Trophoblast cell (in vitro differentiated cells and primary cell): ENCODE measurements around the gene OR5B12.

Experiments
- DNase-seq, 2 donors: peaks; one replicate each; pipeline ENCODE4 v3.0.0-alpha.2; 2016
- H2AFZ ChIP-seq: 2 replicates; pipeline ENCODE4 v1.6.1; 2013; ENCODE audit warnings: low read length, moderate library complexity, mild to moderate bottlenecking; ENCODE audit not compliant: insufficient read depth, poor library complexity
- H2AK5ac ChIP-seq: 2 replicates; pipeline ENCODE4 v1.6.1; 2013; ENCODE audit warnings: mild to moderate bottlenecking, low read length
- H2BK120ac ChIP-seq: 2 replicates; pipeline ENCODE4 v1.6.1; 2013; ENCODE audit warnings: low read length, mild to moderate bottlenecking, moderate library complexity; ENCODE audit not compliant: insufficient read depth, poor library complexity
- H2BK12ac ChIP-seq: 2 replicates; pipeline ENCODE4 v1.6.1; 2013; ENCODE audit warnings: mild to moderate bottlenecking, low read length, moderate library complexity
- H2BK5ac ChIP-seq: 2 replicates; pipeline ENCODE4 v1.6.1; 2013; ENCODE audit warnings: low read length, low read depth, moderate library complexity, mild to moderate bottlenecking; ENCODE audit not compliant: poor library complexity
- H3K14ac ChIP-seq: 2 replicates; pipeline ENCODE4 v1.6.1; 2013; ENCODE audit warnings: mild to moderate bottlenecking, low read length
- H3K18ac ChIP-seq: 2 replicates; pipeline ENCODE4 v1.6.1; 2013; ENCODE audit warnings: mild to moderate bottlenecking, low read length
- H3K23ac ChIP-seq: 2 replicates; pipeline ENCODE4 v1.6.1; 2013; ENCODE audit warnings: low read length
- H3K27ac ChIP-seq: 2 replicates; pipeline ENCODE4 v1.5.1; 2013; ENCODE audit warnings: low read depth, mild to moderate bottlenecking, inconsistent platforms, low read length, moderate library complexity
- H3K27me3 ChIP-seq: 2 replicates; pipeline ENCODE4 v1.6.1; 2013; ENCODE audit warnings: inconsistent platforms, mild to moderate bottlenecking, low read length, moderate library complexity; ENCODE audit not compliant: insufficient read depth
- H3K36me3 ChIP-seq, 2 experiments: 1 replicate in 1 of 2; 2 replicates in 1 of 2; pipeline ENCODE4 v1.6.1; 2013; ENCODE audit warnings: low read length in 2 of 2, mild to moderate bottlenecking in 2 of 2, moderate library complexity in 1 of 2; ENCODE audit not compliant: insufficient read depth in 2 of 2, control insufficient read depth in 1 of 2
- H3K4ac ChIP-seq: 2 replicates; pipeline ENCODE4 v1.6.1; 2013; ENCODE audit warnings: low read depth, mild to moderate bottlenecking, low read length, moderate library complexity
- H3K4me1 ChIP-seq, 2 experiments: 1 replicate in 1 of 2; 2 replicates in 1 of 2; pipeline ENCODE4 v1.6.1; 2013; ENCODE audit warnings: low read length in 2 of 2, mild to moderate bottlenecking in 2 of 2, moderate library complexity in 1 of 2; ENCODE audit not compliant: insufficient read depth in 2 of 2, control insufficient read depth in 1 of 2
- H3K4me2 ChIP-seq: 2 replicates; pipeline ENCODE4 v1.6.1; 2013; ENCODE audit warnings: inconsistent platforms, mild to moderate bottlenecking, low read length, moderate library complexity
- H3K4me3 ChIP-seq: 2 replicates; pipeline ENCODE4 v1.5.1; 2013; ENCODE audit warnings: mild to moderate bottlenecking, low read depth, low read length, inconsistent platforms
- H3K79me1 ChIP-seq: one replicate; pipeline ENCODE4 v1.6.1; 2013; ENCODE audit warnings: low read length
- H3K79me2 ChIP-seq: 2 replicates; pipeline ENCODE4 v1.6.1; 2013; ENCODE audit warnings: low read length, mild to moderate bottlenecking; ENCODE audit not compliant: control insufficient read depth, insufficient read depth, poor library complexity
- H3K9ac ChIP-seq: 2 replicates; pipeline ENCODE4 v1.6.1; 2013; ENCODE audit warnings: mild to moderate bottlenecking, low read length
- H3K9me3 ChIP-seq: 2 replicates; pipeline ENCODE4 v1.6.1; 2013; ENCODE audit warnings: low read depth, mild to moderate bottlenecking, control low read depth, inconsistent platforms, low read length; ENCODE audit not compliant: insufficient read depth
- H4K12ac ChIP-seq: 2 replicates; pipeline ENCODE4 v1.6.1; 2013; ENCODE audit warnings: low read depth, mild to moderate bottlenecking, low read length, moderate library complexity
- H4K8ac ChIP-seq: 2 replicates; pipeline ENCODE4 v1.6.1; 2013; ENCODE audit warnings: low read depth, mild to moderate bottlenecking, low read length, moderate library complexity
- H4K91ac ChIP-seq: one replicate; pipeline ENCODE4 v1.6.1; 2013; ENCODE audit warnings: low read depth, mild to moderate bottlenecking, low read length, moderate library complexity
- WGBS: extraction: QIAGEN DNeasy Blood & Tissue Kit; methylation state at CpG from one replicate; pipeline ENCODE4 v1.1.7; 2013; ENCODE audit warnings: missing lambda C conversion rate; ENCODE audit not compliant: insufficient read length, insufficient coverage; ENCODE audit errors: extremely low coverage; 5-methylcytosine and 5-hydroxymethylcytosine counted together

Gene OR5B12

GRCh38 chr11:58391879-58392278 lies 50.2 kb downstream of the OR5B12 start:
- H3K36me3 ChIP-seq: no peaks in the 10 kb centered on the region
- no peaks in the 10 kb centered on the region for H3K27me3 ChIP-seq
- no peak overlapping the region for H3K4me2 ChIP-seq
- no peak overlapping the region for H2AK5ac ChIP-seq
- H3K18ac ChIP-seq: no peak overlapping the region
- no peak overlapping the region for H3K27ac ChIP-seq
- DNase-seq: peak; percentile 28 to 76
- peaks cover 3% of the 10 kb centered on the region for H3K79me1 ChIP-seq
- H3K23ac ChIP-seq: no peak overlapping the region
- WGBS: no CpG with 5 or more reads among the region's 1 CpG
- H2BK12ac ChIP-seq: no peak overlapping the region
- no peak overlapping the region for H4K91ac ChIP-seq
- H3K9me3 ChIP-seq: peaks cover 3% of the 10 kb centered on the region
- H2BK120ac ChIP-seq: no peak overlapping the region
- no peak overlapping the region for H3K4ac ChIP-seq
- H4K12ac ChIP-seq: no peak overlapping the region
- no peak overlapping the region for H2AFZ ChIP-seq
- H3K79me2 ChIP-seq: no peaks in the 10 kb centered on the region
- H2BK5ac ChIP-seq: no peak overlapping the region
- no peak overlapping the region for H3K9ac ChIP-seq
- H4K8ac ChIP-seq: no peak overlapping the region
- H3K4me1 ChIP-seq: peaks cover 2 to 3% of the 10 kb centered on the region in 2 experiments
- H3K14ac ChIP-seq: no peak overlapping the region
- no peak overlapping the region for H3K4me3 ChIP-seq

DNA sequence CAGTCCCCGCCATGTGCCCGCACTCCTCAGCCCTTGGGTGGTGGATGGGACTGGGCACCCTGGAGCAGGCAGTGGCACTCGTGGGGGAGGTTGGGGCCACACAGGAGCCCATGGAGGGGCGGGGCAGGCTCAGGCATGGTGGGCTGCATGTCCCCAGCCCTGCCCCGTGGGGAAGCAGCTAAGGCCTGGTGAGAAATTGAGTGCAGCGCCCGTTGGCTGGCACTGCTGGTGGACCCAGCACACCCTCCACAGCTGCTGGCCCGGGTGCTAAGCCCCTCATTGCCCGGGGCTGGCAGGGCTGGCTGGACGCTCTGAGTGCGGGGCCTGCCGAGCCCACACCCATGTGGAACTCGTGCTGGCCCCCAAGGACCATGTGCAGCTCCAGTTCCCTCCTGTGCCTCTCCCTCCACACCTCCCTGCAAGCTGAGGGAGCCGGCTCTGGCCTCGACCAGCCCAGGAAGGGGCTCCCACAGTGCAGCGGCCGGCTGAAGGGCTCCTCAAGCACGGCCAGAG lies 51.4 kb downstream of the OR5B12 start:
- no peaks in the 10 kb centered on the region for H3K79me2 ChIP-seq
- H3K27ac ChIP-seq: no peak overlapping the region
- no peak overlapping the region for H4K91ac ChIP-seq
- no peak for DNase-seq
- no peak overlapping the region for H4K8ac ChIP-seq
- H2BK5ac ChIP-seq: no peak overlapping the region
- H4K12ac ChIP-seq: no peak overlapping the region
- H3K9me3 ChIP-seq: peaks cover 3% of the 10 kb centered on the region
- H2BK12ac ChIP-seq: no peak overlapping the region
- H3K4me2 ChIP-seq: no peak overlapping the region
- peaks cover 2 to 3% of the 10 kb centered on the region in 2 experiments for H3K4me1 ChIP-seq
- no peak overlapping the region for H3K9ac ChIP-seq
- no peak overlapping the region for H3K23ac ChIP-seq
- H3K4me3 ChIP-seq: no peak overlapping the region
- no peak overlapping the region for H2AFZ ChIP-seq
- H3K18ac ChIP-seq: no peak overlapping the region
- no peak overlapping the region for H2BK120ac ChIP-seq
- no peak overlapping the region for H2AK5ac ChIP-seq
- H3K36me3 ChIP-seq: no peaks in the 10 kb centered on the region
- peaks cover 3% of the 10 kb centered on the region for H3K79me1 ChIP-seq
- H3K4ac ChIP-seq: no peak overlapping the region
- no peaks in the 10 kb centered on the region for H3K27me3 ChIP-seq
- H3K14ac ChIP-seq: no peak overlapping the region
- WGBS: no CpG with 5 or more reads among the region's 18 CpGs
